ENCODE results near the gene RIN1. TPM values are rescaled to one million over a fixed set of nuclear protein-coding genes. Genes with fewer than 3 reads are reported as not detected.

The RIN1 gene
- total and polyA plus RNA-seq, 2 donors (not counting 3 experiments of a cell fraction or from before 2014, with no cell fraction given): 4.4 to 10.2 TPM

DNA sequence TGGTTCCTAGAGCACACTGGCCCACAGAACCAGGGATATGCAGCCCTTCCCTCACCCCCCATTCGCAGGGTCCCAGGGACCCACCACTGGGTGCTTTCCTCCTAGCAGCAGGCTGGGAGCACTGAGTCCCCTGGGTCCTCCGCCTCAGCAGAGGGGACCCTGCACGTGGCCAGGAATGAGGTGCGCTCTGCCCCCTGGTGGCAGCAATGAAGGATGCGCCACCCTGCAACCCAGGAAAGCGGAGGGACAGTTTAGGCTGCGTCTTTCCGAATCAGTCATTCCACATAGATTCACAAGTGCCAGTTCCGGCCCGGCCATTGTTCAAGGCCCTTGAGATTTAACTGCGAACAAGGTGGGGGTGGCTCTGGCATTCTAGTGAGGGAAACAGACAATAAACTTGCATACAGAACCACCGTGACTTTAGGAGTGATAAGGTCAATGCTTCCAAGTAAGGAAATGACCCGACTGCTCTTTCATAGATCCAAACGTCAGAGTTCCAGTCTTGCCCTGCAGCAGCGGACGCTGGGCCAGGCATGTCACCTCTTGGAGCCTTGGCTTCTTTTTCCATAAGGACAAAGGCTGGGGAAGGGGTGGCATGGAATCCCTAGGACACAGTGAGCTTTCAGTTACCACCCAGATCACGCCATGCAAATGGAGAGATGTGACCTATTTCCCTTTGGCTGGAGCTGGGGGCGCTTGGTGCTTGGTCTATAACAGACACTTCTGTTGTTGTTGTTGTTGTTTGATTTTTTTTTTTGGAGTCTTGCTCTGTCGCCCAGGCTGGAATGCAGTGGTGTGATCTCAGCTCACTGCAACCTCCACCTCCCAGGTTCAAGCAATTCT is 7.7 kb downstream of the RIN1 start:
- H2AFZ ChIP-seq (ENCODE audit: low read depth, low read length): peak overlapping the region; percentile 64
- dilution Hi-C loops (cut with MboI; ENCODE audit: extremely low pct_ligation_motif_present, low sequenced_read_pairs): no loop called here
- H3K79me2 ChIP-seq (ENCODE audit: control insufficient read depth, insufficient read depth, low read length): no peaks in the 10 kb centered on the region
- H3K4me2 ChIP-seq (ENCODE audit: insufficient read depth, low read length): peak overlapping the region; percentile 29
- H4K20me1 ChIP-seq (replicated peaks; ENCODE audit: control insufficient read depth, extremely low read depth, insufficient read depth, low read length): no peaks in the 10 kb centered on the region
- no peak overlapping the region for H3K4me3 ChIP-seq (replicated peaks in 1 of 3; ENCODE audit: insufficient read depth in 1 of 3, low read depth in 1 of 3, low read length in 3 of 3)
- H3K4me1 ChIP-seq (ENCODE audit: control insufficient read depth, extremely low read depth, insufficient read depth, low read length): peaks cover 7% of the 10 kb centered on the region
- intact Hi-C loops (cut with micrococcal nuclease): loop anchor here (1.0 kb wide), 2 partner anchors 8 to 16 kb away; partner anchors contain the start of gene RIN1
- TF ChIP-seq POLR2AphosphoS5 (IDR thresholded peaks at IDR 0.05; ENCODE audit: insufficient read depth, low read depth, low read length) (peak; percentile 14), EZH2 (IDR thresholded peaks at IDR 0.05; ENCODE audit: borderline replicate concordance, low read depth, low read length, severe bottlenecking) (no peak), FOS (IDR thresholded peaks at IDR 0.05; ENCODE audit: borderline replicate concordance, insufficient read depth, low read length) (no peak), MYC (IDR thresholded peaks at IDR 0.05; ENCODE audit: low read depth, low read length) (peak; percentile 98), JUN (IDR thresholded peaks at IDR 0.05; ENCODE audit: borderline replicate concordance, insufficient read depth, insufficient read length, low read depth) (no peak), POLR2A (IDR thresholded peaks at IDR 0.05; ENCODE audit: low read depth, low read length) (no peak), GATA2 (IDR thresholded peaks at IDR 0.05; ENCODE audit: insufficient read depth, insufficient read length, low read depth, low read length) (no peak)
- TF ChIP-seq, protein P1, sequence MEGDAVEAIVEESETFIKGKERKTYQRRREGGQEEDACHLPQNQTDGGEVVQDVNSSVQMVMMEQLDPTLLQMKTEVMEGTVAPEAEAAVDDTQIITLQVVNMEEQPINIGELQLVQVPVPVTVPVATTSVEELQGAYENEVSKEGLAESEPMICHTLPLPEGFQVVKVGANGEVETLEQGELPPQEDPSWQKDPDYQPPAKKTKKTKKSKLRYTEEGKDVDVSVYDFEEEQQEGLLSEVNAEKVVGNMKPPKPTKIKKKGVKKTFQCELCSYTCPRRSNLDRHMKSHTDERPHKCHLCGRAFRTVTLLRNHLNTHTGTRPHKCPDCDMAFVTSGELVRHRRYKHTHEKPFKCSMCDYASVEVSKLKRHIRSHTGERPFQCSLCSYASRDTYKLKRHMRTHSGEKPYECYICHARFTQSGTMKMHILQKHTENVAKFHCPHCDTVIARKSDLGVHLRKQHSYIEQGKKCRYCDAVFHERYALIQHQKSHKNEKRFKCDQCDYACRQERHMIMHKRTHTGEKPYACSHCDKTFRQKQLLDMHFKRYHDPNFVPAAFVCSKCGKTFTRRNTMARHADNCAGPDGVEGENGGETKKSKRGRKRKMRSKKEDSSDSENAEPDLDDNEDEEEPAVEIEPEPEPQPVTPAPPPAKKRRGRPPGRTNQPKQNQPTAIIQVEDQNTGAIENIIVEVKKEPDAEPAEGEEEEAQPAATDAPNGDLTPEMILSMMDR (IDR thresholded peaks at IDR 0.05; ENCODE audit: extremely low read depth in 1 of 2, insufficient read depth in 1 of 2, low read depth in 1 of 2, low read length in 2 of 2): peak; percentile 93
- TF ChIP-seq, protein P2, sequence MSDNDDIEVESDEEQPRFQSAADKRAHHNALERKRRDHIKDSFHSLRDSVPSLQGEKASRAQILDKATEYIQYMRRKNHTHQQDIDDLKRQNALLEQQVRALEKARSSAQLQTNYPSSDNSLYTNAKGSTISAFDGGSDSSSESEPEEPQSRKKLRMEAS (IDR thresholded peaks at IDR 0.05; ENCODE audit: insufficient read depth, insufficient read length): peak; percentile 89
- no TSS peak for BruUV-seq (replicated peaks)
- H3K36me3 ChIP-seq (ENCODE audit: control insufficient read depth in 2 of 2, extremely low read depth in 1 of 2, insufficient read depth in 2 of 2, low read length in 2 of 2): no peaks in the 10 kb centered on the region
- FAIRE-seq (peak; percentile 92), DNase-seq (ENCODE audit: low read depth, low spot score) (peak; percentile 67)
- ChIA-PET CTCF (interaction anchor here (0.7 to 8.7 kb wide), 8 partner anchors 9 to 106 kb away, joined by 3 to 225 read pairs (median 4); partner anchors contain the start of genes CD248 and TMEM151A), POLR2A (no interaction called here)
- H3K9ac ChIP-seq (replicated peaks; ENCODE audit: extremely low read depth, insufficient read depth, low read length): no peak overlapping the region
- H3K9me1 ChIP-seq (replicated peaks; ENCODE audit: control insufficient read depth, extremely low read depth, insufficient read depth, low read length): no peaks in the 10 kb centered on the region
- H3K27ac ChIP-seq (ENCODE audit: insufficient read depth, low read depth, low read length): no peak overlapping the region
- H3K9me3 ChIP-seq (replicated peaks; ENCODE audit: control insufficient read depth, insufficient read depth, low read length): no peaks in the 10 kb centered on the region
- H3K27me3 ChIP-seq (ENCODE audit: control insufficient read depth in 2 of 2, insufficient read depth in 2 of 2, low read length in 2 of 2): no peaks in the 10 kb centered on the region

Measured in endothelial cell of umbilical vein (primary cell).